Endothelial cell of umbilical vein (primary cell): ENCODE measurements around the gene DIDO1.

ENCODE experiments used
- CTCF ChIP-seq, 2 donors: IDR thresholded peaks; 1 replicate in 1 of 2; 2 replicates in 1 of 2; pipeline ENCODE4 v1.5.1; 2011; ENCODE audit warnings: low read length in 2 of 2, mild to moderate bottlenecking in 2 of 2, moderate library complexity in 2 of 2, control low read depth in 1 of 2, inconsistent platforms in 1 of 2, low read depth in 1 of 2; ENCODE audit not compliant: insufficient read depth in 1 of 2; ENCODE audit errors: extremely low read depth in 1 of 2
- MYC ChIP-seq: IDR thresholded peaks from one replicate; pipeline ENCODE4 v1.6.1; 2011; ENCODE audit warnings: mild to moderate bottlenecking, low read depth, low read length
- POLR2A ChIP-seq: IDR thresholded peaks from 2 replicates; pipeline ENCODE4 v1.6.1; 2012; ENCODE audit warnings: low read depth, mild to moderate bottlenecking, control low read depth, low read length
- POLR2AphosphoS5 ChIP-seq: IDR thresholded peaks from 2 replicates; pipeline ENCODE4 v1.6.1; 2012; ENCODE audit warnings: low read depth, mild to moderate bottlenecking, control low read depth, low read length, moderate library complexity; ENCODE audit not compliant: insufficient read depth

GRCh38 chr20:62922451-62922921, 3.8 kb downstream of the DIDO1 start:
- TF ChIP-seq CTCF (IDR thresholded peaks at IDR 0.05; ENCODE audit: extremely low read depth in 1 of 2, insufficient read depth in 1 of 2, low read depth in 1 of 2, low read length in 2 of 2) (no peak), MYC (no peak), POLR2A (no peak), POLR2AphosphoS5 (no peak)
